Stimulated activated CD8-positive, alpha-beta memory T cell treated with anti-CD3 and anti-CD28 coated beads, Interleukin-15, amount 100 ng/mL, for 48 hours (primary cell): ENCODE data around the gene HEATR9.

Experiments used
- DNase-seq, 2 donors: peaks; one replicate each; pipeline ENCODE4 v3.0.0-alpha.2; 2020; ENCODE audit warnings: low read depth in 2 of 2

HEATR9 gene

DNA sequence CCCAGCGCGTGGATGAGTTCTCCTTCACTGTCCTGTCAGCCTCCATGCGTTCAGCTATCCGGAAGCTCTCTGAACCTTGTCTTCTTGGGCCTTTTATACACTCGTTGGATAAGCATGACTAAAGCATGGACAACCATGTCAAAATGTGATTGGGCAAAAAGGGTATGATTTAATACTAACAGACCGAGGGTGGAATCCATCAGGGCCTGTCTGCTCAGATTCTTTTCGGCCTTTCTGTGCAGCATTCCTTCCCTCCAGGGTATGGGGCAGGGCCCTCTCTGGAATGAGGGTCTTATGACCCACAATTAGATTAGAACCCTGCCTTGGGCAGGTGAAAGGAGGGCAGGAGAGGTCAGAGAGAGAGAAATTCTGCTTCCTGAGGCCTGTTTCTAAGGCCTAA lies 25.5 kb upstream of the HEATR9 start:
- DNase-seq, result no peak

DNA sequence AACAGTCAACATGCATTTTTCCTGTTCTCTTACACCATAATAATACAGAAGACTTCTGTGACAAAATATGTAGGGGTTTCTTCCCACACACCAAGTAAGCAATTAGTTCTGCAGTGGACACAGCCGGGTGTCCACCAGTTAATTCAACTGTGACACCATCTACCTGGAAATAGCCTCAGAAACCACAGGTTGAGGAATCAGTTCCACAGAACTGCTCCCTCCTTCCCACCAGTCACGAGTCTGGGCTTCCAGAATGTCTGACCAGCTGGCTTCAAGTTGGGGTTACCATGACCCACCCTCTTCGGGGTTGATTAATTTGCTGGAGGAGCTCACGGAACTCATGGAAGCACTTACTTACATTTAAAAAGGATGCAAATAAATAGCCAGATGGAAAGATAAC lies 25.1 kb upstream of the HEATR9 start:
- DNase-seq, result no peak

GRCh38 chr17:35892091-35893035 lies 23.7 kb upstream of the HEATR9 start:
- peak in 1 of 2 donors; percentile 69 for DNase-seq

DNA sequence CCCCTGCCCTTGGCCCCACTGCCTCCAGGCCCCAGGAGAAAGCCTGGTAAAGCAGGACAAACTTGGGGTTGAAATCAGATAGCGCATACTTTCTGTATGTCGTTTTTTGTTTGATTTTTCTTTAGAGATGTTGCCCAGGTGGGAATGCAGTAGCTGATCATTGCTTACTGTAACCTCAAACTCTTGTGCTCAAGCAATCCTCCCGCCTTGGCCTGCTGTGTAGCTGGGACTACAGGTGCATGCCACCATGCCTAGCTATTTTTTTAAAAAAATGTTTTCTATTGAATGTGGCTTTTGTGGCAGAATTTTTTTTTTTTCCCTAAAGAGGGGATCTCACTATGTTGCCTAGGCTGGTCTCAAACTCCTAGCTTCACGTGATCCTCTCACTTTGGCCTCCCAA lies 22.6 kb upstream of the HEATR9 start:
- DNase-seq, result no peak

DNA sequence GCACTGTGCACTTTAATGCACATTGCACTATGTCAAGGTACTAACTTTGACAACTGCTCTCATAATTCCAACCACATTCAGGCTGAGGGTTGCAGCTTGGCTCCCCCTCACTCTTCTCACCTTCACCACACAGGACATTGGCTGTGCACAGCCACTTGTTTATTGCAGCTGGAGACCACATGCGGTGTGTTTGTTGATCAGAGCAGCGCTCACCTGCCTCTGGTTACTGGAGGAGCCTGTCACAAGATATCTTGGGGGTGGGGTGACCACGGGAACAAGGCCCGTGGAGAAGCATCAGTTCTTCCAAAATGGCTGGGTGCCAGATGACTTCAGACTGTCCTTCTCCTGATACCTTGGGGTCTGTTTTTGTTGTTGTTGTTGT lies 22.1 kb upstream of the HEATR9 start:
- no peak for DNase-seq

DNA sequence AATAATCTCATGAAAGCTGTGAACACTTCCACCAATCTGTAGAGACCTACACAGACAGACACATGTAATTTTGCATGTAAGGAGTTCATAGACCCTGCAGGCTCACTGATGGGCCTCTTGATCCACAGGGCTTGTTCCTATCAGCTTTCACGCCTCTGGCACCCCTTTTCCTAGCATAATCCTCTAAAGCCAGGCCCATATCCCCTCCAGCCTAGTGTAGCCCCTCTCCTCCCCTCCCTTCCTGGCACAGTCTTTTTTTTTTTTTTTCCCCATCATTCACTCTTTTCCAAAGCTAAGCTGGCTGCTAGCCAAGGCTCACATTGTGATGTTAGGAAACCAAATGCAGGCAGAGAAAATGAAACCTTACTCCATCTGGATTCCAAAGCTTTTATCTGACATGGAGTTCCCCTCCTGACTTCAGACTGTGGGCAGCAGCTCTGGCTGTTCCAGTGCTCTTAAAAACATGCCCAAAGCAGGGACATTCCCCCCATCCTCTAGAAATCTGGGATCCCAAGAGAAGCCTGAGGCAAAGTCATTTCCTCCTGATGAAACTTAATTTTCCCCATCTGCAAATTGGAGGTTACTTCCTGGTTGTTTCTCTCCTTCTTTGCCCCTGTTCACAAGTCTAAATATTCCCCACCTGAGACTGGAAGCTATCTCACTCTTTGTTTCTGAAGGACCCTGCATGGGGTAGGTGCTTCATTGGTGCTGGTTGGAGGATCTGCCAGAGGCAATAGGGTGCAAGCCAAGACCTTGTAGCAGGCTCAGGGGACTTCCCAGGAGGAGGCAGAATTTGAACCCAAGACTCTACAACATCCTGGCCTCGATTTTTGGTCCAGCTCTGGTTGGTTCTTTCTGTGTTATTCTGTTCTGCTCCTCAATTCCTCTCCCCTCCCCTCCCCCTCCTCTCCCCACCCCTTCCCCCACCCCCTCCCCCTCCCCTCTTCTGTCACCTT lies 21.4 kb upstream of the HEATR9 start:
- DNase-seq, result no peak

- no peak for DNase-seq
Observed at GRCh38 chr17:35889241-35889640, 20.6 kb upstream of the HEATR9 start.

DNA sequence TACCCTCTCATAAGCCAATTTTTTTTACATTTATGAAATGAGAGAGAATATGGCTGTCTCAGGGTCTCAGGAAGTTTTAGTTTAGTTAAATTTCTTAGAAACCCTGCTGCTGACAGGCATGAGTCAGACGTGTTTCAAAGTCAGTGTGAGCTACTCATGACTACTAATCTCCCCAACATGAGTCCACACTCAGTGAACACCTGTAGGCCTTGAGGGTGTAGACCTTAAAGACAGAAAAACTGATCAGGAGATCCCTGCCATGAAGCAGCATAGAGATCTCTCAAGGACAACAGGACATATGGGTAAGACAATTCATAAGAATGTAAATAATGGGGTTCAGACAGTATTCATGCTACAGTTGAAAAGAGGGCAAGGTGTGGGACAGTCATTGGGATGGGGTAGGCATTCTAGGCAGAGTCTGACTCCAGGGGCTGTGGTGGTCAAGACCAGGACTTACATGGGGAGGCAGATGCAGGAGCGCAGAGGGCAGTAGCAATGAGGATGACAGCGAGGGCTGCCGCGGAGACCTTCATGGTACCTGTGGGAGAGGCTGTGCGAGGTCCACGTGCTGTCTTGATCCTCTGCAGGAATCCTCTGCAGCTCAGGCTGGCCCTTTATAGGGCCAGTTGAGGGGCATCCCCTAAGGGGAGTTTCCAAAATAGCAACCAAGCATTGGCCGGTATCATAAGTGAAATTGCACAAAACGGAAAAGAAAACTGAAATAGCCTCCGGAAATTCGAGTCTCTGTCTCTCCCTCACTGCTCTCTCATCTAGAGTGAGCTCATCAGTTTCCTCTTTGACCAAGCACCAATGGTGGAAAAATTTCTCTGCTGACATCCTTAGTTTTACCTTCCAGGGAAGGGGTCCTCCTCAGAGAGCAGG lies 11.3 kb upstream of the HEATR9 start, which contains the start of gene CCL5:
CCL5 (minus strand) TSS at position 588 of the 882 bp plus-strand sequence.
- no peak for DNase-seq

DNA sequence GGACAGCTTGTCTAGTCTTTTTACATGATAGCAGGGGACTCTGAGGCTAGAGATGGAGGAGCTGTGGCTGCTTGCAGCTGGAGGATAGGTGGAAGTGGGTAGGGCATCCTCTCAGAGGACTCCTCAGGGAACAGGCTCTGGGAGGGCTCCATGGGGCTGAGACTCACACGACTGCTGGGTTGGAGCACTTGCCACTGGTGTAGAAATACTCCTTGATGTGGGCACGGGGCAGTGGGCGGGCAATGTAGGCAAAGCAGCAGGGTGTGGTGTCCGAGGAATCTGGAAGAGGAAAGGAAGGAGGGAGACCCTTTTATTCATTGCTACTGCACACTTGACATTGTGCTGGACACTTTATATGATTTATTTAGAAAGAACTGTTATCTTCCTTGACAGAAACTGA lies 9.7 kb upstream of the HEATR9 start:
- no peak for DNase-seq

DNA sequence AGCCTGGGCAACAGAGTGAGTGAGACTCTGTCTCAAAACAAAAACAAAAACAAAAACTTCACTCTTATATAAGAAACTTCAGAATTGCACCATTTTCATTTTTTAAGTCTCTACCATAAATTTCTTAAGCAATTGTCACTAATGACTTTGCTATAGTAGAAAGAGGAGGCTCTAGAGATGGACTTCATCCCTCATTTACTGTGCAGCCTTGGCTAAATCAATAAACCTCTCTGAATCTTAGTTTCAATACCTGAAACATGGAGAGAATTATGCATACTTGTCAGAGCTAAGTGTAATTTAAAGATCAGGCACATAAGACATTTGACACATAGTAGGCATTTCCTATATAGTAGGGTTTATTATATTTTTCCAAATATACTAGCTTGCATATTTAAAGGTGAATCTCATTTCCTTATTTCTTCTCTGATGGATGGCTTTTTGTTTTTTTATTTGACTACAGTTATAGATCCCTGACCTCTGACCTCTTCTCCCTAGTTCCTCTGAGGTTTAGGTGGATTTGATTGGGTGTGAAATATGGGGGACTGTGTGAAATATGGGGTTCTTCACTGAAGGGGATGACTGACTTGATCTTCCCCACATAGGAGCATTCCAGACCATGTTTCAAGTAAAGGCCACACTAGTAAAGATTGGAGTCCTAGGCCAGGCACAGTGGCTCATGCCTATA lies 8.8 kb upstream of the HEATR9 start:
- no peak for DNase-seq

DNA sequence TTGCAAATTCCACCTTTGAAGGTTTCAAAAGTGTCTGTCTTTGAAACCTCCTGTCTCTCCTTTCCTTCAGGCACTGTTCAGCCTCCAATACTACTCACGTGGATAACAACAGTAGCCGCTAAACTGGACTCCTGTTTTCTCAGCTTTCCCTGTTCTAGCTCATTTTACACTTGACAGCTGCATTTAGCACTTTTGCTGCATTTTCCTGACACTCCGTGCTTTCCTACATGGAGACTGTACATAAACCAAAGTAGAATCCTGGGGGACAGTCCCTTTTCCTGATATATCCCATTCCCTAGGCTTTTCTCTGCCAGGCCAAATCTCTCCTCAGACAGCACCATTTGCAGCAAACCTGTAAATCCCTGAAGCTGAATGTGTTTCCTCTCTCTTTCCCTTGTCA lies 7.8 kb upstream of the HEATR9 start:
- DNase-seq, result no peak

DNA sequence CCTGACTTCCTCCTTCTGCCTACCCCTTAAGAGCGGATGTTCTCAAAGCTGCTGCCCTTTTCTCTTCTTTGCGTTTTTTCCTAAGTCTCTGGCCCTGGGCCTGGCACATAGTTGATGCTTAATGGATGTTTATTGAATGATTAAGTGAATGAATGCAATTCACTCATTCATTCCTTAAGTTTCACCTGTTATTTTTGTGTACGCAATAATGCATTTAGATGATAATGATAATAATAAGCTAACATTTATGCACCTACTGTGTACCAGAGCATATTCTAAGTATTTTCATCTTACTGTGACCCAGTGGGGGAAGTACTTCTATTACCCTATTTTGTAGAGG lies 7.1 kb upstream of the HEATR9 start:
- no peak for DNase-seq

DNA sequence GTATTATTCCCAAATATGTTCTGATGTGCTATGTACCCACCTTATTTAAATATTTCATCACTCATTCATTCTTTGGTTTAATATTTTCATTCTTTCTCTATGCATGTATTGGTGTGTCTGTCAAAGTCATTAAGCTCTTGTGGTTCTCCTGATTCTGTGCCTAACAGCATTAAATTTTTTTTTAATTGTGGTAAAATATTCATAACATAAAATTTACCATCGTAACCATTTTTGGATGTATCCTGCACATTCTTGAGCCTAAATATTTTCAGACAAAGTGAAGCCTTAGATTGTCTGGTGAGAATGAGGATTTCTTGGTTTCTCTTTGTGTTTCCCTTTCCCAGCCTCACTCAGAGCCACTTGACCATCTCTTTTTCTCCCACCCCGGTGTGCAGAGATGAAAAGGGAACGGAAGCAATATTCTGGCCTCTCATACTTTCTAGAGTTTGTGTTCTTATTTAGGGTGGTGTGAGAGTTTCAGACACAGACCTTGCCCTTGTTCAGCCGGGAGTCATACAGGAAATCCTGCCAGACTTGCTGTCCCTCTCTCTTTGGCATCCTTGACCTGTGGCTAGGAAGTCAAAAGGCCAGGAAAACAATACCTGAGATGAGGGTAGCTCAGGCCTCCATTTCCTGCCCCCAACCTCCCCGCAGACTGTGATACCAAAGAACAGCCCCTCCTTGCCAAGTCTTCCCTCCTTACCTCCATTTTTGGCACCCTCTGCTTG lies 6.5 kb upstream of the HEATR9 start:
- no peak for DNase-seq

DNA sequence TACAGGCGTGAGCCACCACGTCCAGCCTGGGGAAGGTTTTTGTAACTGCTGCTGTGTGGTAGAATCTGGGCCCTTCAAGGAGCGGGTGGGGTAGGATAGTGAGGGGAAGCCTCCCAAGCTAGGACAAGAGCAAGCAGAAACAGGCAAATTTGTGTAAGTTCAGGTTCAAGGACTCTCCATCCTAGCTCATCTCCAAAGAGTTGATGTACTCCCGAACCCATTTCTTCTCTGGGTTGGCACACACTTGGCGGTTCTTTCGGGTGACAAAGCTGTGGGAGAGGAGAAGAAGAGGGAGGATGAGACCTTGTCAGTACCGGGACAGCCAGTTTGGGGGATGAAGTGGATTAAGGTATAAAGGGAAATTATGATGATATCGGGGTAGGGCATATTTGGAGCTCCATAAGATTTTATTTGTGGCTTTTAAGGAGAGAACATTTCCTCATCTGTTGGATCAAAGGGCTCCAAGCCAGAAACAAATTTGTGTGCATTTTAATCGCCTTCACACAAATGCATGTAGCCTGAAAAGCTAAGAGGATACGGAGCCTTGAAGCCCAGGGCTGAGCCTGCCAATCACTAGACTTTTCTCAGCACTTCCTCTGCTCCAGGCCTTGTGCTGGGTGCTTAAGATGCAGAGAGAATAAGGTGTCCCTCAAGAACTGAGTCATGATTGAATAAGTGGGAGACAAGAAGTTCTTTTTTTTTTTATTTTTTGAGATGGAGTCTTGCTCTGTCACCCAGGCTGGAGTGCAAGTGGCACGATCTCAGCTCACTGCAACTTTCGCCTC lies 3.7 kb upstream of the HEATR9 start:
- no peak for DNase-seq

DNA sequence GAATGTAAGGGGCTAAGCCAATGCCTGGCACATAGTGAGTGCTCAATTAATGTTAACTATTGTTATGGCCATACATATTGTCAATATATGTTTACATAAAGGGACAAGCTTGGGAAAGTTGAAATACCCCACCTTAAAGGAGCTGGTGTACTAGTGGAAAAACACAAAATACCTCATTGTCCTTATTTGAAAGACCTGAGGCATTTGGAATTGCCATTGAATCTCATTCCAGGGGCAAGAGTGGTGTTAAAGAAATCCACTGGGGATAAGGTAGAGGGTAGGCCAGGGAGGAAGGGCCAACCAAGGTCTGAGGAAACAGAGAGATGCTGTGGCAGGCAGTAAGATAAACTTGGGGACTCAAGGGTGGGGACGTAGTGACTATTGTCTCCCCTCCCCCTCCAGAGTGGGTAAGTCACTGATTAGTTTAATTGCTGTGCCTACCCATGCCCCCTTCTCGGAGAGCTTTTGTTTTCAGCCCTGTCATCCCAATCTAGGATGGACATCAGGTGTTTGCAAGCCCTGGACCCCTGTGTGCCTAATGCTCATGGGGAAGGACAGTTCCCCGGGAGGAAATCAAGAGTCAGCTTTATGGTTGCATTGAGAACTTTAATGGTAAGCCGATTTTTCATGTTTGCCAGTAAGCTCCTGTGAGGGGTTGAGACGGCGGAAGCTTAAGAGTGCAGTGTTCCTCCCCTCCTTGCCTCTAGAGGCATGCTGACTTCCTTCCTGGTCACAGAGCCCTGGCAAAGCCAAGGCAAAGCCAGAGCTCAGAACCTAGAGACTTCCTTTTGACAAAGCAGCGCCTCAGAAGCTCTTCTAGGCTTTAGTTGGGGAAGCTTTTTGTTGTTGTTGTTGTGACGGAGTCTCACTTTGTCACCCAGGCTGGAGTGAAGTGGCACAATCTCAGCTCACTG lies 2.5 kb upstream of the HEATR9 start:
- no peak for DNase-seq

- DNase-seq, result no peak
Observed at GRCh38 chr17:35867574-35867973, 1.1 kb downstream of the HEATR9 start.

DNA sequence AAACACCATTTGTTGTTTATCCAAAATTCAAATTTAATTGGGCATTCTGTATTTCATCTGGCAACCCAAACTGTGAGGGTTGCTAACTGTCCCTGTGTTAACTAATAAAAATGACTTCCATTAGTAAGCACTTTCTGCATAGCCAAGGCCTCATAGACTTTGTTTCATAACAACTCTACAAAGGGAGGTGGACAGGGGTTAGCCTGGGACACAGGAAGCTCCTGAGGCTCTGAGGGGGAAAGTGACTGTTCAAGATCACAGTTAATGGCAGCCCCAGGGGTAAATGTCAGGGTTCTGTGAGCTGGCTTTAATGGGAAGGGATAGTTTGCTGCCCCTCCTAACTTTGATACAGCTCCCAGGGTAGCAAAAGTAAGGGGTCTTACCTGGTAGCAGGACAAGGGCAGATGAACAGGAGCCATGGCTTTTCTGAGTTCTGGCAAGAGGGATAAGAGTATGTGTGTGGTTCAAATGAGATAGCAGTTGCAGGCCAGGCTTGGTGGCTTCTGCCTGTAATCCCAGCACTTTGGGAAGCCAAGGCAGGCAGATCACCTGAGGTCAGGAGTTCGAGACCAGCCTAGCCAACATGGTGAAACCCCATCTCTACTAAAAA lies 2.2 kb downstream of the HEATR9 start:
- no peak for DNase-seq
